Naive thymus-derived CD8-positive, alpha-beta T cell (primary cell): Measurements from ENCODE around the gene SLC16A4. TPM values are rescaled to one million over a fixed set of nuclear protein-coding genes. Genes with fewer than 3 reads are reported as not detected.

Experiments used
- ATAC-seq, 2 donors: fragments of 150-1000 bp; cut with Tn5 transposase in 1 of 2; sonication (Bioruptor Pico), chemical (Tn5 transposase) in 1 of 2; 1 replicate in 1 of 2; 2 replicates in 1 of 2; pipeline ENCODE4 v1.10.0; 2021; ENCODE audit warnings: mild to moderate bottlenecking in 2 of 2, moderate library complexity in 2 of 2
- POLR2A ChIA-PET: fragments of 350-600 bp; sonication (Branson Sonifier 250); formaldehyde crosslinking; loops from one replicate; lab custom pipeline; 2021; ENCODE audit warnings: antibody characterized with exemption; lab: Charles Lee
- DNase-seq, 10 donors: peaks; one replicate each; pipeline versions ENCODE4 v3.0.0 to v3.0.0-alpha.2; 2020 to 2022
- H3K27ac Mint-ChIP-seq, 10 donors: one replicate each; pipeline ENCODE4 v1.8.0; 2020 to 2022; ENCODE audit warnings: mild to moderate bottlenecking in 10 of 10, mixed read lengths in 10 of 10, moderate library complexity in 4 of 10, inconsistent platforms in 1 of 10
- H3K27me3 Mint-ChIP-seq, 5 donors: one replicate each; pipeline ENCODE4 v1.8.0; 2021 to 2022; ENCODE audit warnings: mixed read lengths in 5 of 5
- H3K36me3 Mint-ChIP-seq, 3 donors: one replicate each; pipeline ENCODE4 v1.8.0; 2020 to 2022; ENCODE audit warnings: mixed read lengths in 3 of 3, mild to moderate bottlenecking in 2 of 3, inconsistent platforms in 1 of 3
- H3K4me1 Mint-ChIP-seq, 4 donors: one replicate each; pipeline ENCODE4 v1.8.0; 2021 to 2022; ENCODE audit warnings: mixed read lengths in 4 of 4
- H3K4me3 Mint-ChIP-seq, 10 donors: one replicate each; pipeline ENCODE4 v1.8.0; 2020 to 2022; ENCODE audit warnings: mild to moderate bottlenecking in 10 of 10, mixed read lengths in 10 of 10, moderate library complexity in 6 of 10, inconsistent platforms in 1 of 10
- H3K9me3 Mint-ChIP-seq, 9 donors: one replicate each; pipeline ENCODE4 v1.8.0; 2020 to 2022; ENCODE audit warnings: mixed read lengths in 9 of 9, mild to moderate bottlenecking in 3 of 9, inconsistent platforms in 1 of 9, moderate library complexity in 1 of 9
- polyA plus RNA-seq, 3 donors: library from polyadenylated mRNA; unstranded; fragments of 300-500 nt; fragmentation: Illumina TruSeq; gene quantifications; one replicate each; pipeline ENCODE4 v1.2.3, GENCODE V29; 2021
- total RNA-seq, 8 experiments: library from RNA in 2 of 8; stranded (reverse) in 2 of 8; gene quantifications; one replicate each; pipeline ENCODE4 v1.2.3 and lab custom pipeline; 2021 to 2026

The SLC16A4 gene
- total and polyA plus RNA-seq, 5 experiments from 2014 or later: 0.15 to 0.88 (median 0.59) TPM

GRCh38 chr1:110316735-110317134 is 74.1 kb downstream of the SLC16A4 start:
- DNase-seq (no peak), ATAC-seq (no peak)
- Mint-ChIP-seq H3K4me3 (no peak overlapping the region), H3K9me3 (no peaks in the 10 kb centered on the region), H3K27ac (no peak overlapping the region), H3K36me3 (peaks cover 0 to 2% (median 2%) of the 10 kb centered on the region in 3 donors), H3K27me3 (no peaks in the 10 kb centered on the region), H3K4me1 (peaks cover 0 to 4% (median 2%) of the 10 kb centered on the region in 4 donors)
- POLR2A ChIA-PET: no interaction called here

Other genes starting within 250 kb of the SLC16A4 start
- not detected for gene SLC6A17, start 240.5 kb downstream of the SLC16A4 start, total RNA-seq
- gene SLC6A17, start 240.5 kb downstream of the SLC16A4 start, polyA plus RNA-seq: not detected
- 10 to 100 TPM; 11.9 to 12.7 TPM for gene KCNC4, start 180.7 kb downstream of the SLC16A4 start, total RNA-seq
- 1 to 10 TPM in 2 of 3 donors, under 1 TPM in 1; 0.90 to 3.1 (median 1.9) TPM for gene KCNC4, start 180.7 kb downstream of the SLC16A4 start, polyA plus RNA-seq
- 10 to 100 TPM; 43.1 to 44.0 TPM for gene RBM15, start 51.6 kb downstream of the SLC16A4 start, total RNA-seq
- 10 to 100 TPM in 1 of 3 donors, 1 to 10 TPM in 2; 6.6 to 11.0 (median 8.2) TPM for gene RBM15, start 51.6 kb downstream of the SLC16A4 start, polyA plus RNA-seq
- 10 to 100 TPM; 72.0 to 76.0 TPM for gene LAMTOR5, start 16.7 kb upstream of the SLC16A4 start, total RNA-seq
- 100 to 1,000 TPM; 192 to 262 (median 247) TPM for gene LAMTOR5, start 16.7 kb upstream of the SLC16A4 start, polyA plus RNA-seq
- gene PROK1, start 60.1 kb upstream of the SLC16A4 start, total RNA-seq: not detected
- gene PROK1, start 60.1 kb upstream of the SLC16A4 start, polyA plus RNA-seq: not detected
- gene KCNA10, start 128.1 kb upstream of the SLC16A4 start, total RNA-seq: not detected
- gene KCNA10, start 128.1 kb upstream of the SLC16A4 start, polyA plus RNA-seq: not detected
- under 1 TPM; 0.22 to 0.23 TPM for gene KCNA2, start 215.3 kb upstream of the SLC16A4 start, total RNA-seq
- gene KCNA2, start 215.3 kb upstream of the SLC16A4 start, polyA plus RNA-seq: not detected